ENCODE data around the gene OPA3. TPM values are rescaled to one million over a fixed set of nuclear protein-coding genes. Genes with fewer than 3 reads are reported as not detected.

Gene OPA3
- total RNA-seq, 2 experiments from 2014 or later = 5.8 to 12.0 TPM

DNA sequence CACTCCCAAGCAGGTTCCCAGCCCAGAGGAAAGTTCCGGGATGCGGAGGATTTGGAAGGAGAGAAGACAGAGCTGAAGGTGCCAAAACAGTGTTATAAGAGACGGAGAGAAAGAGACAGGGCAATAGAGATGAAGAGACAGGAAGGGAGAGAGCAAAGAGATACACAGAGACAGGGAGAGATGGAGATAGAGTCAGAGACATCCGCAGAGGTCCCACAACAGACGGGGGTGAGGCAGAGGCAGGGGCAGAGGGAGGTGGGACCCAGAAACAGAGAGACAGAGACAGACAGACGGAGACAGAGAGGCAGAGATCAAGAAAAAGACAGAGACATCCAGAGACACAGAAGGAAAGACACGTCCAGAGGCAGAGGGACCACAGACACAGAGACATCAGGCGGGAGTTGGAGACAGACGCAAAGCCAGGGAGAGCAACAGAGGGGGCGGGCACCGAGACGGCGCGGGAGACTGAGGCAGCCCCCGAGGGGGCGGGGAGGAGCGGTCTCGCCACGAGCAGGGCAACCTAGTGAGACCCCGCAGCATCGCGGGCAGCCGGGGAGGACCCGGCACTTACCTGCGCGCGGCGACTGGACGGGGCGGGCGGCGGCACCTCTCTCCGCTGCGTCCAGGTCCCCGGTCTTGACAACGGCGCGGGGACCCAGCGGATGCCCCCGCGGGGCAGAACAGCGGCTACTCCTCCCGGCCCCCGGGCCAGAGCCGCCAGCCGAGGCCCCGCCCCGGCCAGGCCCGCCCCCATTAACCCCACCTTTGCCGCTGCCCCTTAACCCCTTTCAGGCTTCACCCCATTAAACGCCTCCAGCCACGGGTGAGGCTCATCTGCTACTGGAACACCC is 17.1 kb upstream of the OPA3 start, which contains the start of gene GPR4:
Gene GPR4 (minus strand): TSS at position 689 of the 851 bp plus-strand sequence. CDS start 10,346 bp downstream, outside the sequence.
- no peak within 1 kb of the TSS for H3K4me3 ChIP-seq (ENCODE audit: low read depth, low read length, poor library complexity, severe bottlenecking)
- H3K4me2 ChIP-seq (ENCODE audit: low read length) = no peak within 1 kb of the TSS
- no peaks in the 10 kb centered on the region for H3K9me3 ChIP-seq (ENCODE audit: low read length)
- H2AFZ ChIP-seq (ENCODE audit: low read length) = no peak within 1 kb of the TSS
- no peak for TF ChIP-seq EZH2phosphoT487 (IDR thresholded peaks at IDR 0.05; ENCODE audit: borderline replicate concordance, low read depth, low read length)
- no peak for TF ChIP-seq CTCF (conservative IDR thresholded peaks at IDR 0.05; ENCODE audit: low read length)
- H3K79me2 ChIP-seq (ENCODE audit: insufficient read depth, low read depth, low read length) = no peaks in the 10 kb centered on the region
- H3K9me2 ChIP-seq (ENCODE audit: insufficient read depth, low read length) = no peaks in the 10 kb centered on the region
- no TSS peak for BruUV-seq (replicated peaks)
- intact Hi-C loops (cut with micrococcal nuclease; ENCODE audit: unreplicated experiment) = no loop called here
- H3K36me3 ChIP-seq (ENCODE audit: insufficient read depth, low read length) = no peaks in the 10 kb centered on the region
- DNase-seq (ENCODE audit: low spot score) = no peak
- ChIA-PET POLR2A (no interaction called here), CTCF (ENCODE audit: unreplicated experiment) (no interaction called here)
- peaks cover 19% of the 10 kb centered on the region for H3K4me1 ChIP-seq (ENCODE audit: insufficient read depth, low read length, poor library complexity, severe bottlenecking)
- H3K27ac ChIP-seq (ENCODE audit: low read depth, low read length, poor library complexity, severe bottlenecking) = no peak within 1 kb of the TSS
- H4K20me1 ChIP-seq (ENCODE audit: insufficient read depth, low read length) = no peaks in the 10 kb centered on the region

DNA sequence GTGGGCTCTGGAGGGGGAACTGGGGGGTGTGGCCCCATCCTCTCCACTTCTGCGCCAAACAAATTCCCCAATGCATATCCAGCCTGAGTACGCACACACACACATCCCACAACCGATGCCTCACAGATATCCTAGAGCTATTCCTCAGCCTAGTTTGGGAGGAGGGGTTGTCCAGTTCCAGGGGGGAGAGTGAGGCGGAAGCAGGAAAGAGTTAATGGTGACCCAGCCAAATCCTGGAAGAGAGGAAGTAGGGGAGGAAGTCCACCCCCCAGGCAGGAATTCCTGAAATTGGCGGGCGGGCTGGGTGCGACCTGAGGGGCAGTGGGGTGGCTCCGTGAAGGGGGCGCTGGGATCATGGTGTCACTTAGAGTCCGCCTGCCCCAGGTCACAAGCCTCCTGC is 16.5 kb upstream of the OPA3 start:
- H3K79me2 ChIP-seq (ENCODE audit: insufficient read depth, low read depth, low read length) = no peaks in the 10 kb centered on the region
- peaks cover 19% of the 10 kb centered on the region for H3K4me1 ChIP-seq (ENCODE audit: insufficient read depth, low read length, poor library complexity, severe bottlenecking)
- no peaks in the 10 kb centered on the region for H3K9me3 ChIP-seq (ENCODE audit: low read length)
- H2AFZ ChIP-seq (ENCODE audit: low read length) = no peak overlapping the region
- H3K27ac ChIP-seq (ENCODE audit: low read depth, low read length, poor library complexity, severe bottlenecking) = no peak overlapping the region
- no peaks in the 10 kb centered on the region for H3K9me2 ChIP-seq (ENCODE audit: insufficient read depth, low read length)
- CTCF ChIA-PET (ENCODE audit: unreplicated experiment) = no interaction called here
- no peaks in the 10 kb centered on the region for H4K20me1 ChIP-seq (ENCODE audit: insufficient read depth, low read length)
- H3K36me3 ChIP-seq (ENCODE audit: insufficient read depth, low read length) = no peaks in the 10 kb centered on the region
- H3K4me2 ChIP-seq (ENCODE audit: low read length) = no peak overlapping the region
- no peak for DNase-seq (ENCODE audit: low spot score)
- intact Hi-C loops (cut with micrococcal nuclease; ENCODE audit: unreplicated experiment) = no loop called here
- TF ChIP-seq EZH2phosphoT487 (IDR thresholded peaks at IDR 0.05; ENCODE audit: borderline replicate concordance, low read depth, low read length) (no peak), CTCF (conservative IDR thresholded peaks at IDR 0.05; ENCODE audit: low read length) (no peak)
- no peak overlapping the region for H3K4me3 ChIP-seq (ENCODE audit: low read depth, low read length, poor library complexity, severe bottlenecking)
- no TSS peak for BruUV-seq (replicated peaks)
- POLR2A ChIA-PET = no interaction called here

DNA sequence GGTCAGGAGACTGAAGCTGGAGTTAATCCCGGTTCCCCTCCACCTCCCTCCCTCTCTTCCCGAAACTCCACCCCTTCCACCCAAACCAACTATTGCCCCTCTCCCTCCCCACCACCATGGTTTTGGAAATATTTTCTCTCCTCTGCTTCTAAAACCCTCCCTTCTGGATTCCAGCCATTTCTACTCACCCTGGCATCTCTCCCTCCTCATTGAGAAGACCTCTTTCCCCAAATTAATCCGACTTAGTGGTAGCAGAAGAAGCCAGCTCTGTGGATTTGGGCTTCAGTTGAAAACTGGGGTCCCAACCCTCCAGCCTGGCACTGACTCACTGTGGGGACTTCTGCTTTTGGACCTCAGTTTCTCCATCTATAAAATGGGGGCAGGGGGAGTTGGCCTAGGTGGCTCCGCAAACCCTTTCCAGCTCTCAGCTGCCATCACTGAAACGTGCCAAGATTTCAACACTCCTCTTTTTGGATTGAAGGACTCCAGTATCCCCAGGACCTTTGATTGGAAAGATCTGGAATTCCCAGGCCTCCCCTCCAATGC is 15.8 kb upstream of the OPA3 start:
- CTCF ChIA-PET (ENCODE audit: unreplicated experiment) = no interaction called here
- no peak overlapping the region for H3K4me2 ChIP-seq (ENCODE audit: low read length)
- no peaks in the 10 kb centered on the region for H3K9me2 ChIP-seq (ENCODE audit: insufficient read depth, low read length)
- intact Hi-C loops (cut with micrococcal nuclease; ENCODE audit: unreplicated experiment) = no loop called here
- H3K4me3 ChIP-seq (ENCODE audit: low read depth, low read length, poor library complexity, severe bottlenecking) = no peak overlapping the region
- H3K9me3 ChIP-seq (ENCODE audit: low read length) = no peaks in the 10 kb centered on the region
- H3K79me2 ChIP-seq (ENCODE audit: insufficient read depth, low read depth, low read length) = no peaks in the 10 kb centered on the region
- no TSS peak for BruUV-seq (replicated peaks)
- H3K4me1 ChIP-seq (ENCODE audit: insufficient read depth, low read length, poor library complexity, severe bottlenecking) = peaks cover 19% of the 10 kb centered on the region
- H3K27ac ChIP-seq (ENCODE audit: low read depth, low read length, poor library complexity, severe bottlenecking) = no peak overlapping the region
- H2AFZ ChIP-seq (ENCODE audit: low read length) = no peak overlapping the region
- H3K36me3 ChIP-seq (ENCODE audit: insufficient read depth, low read length) = no peaks in the 10 kb centered on the region
- no peaks in the 10 kb centered on the region for H4K20me1 ChIP-seq (ENCODE audit: insufficient read depth, low read length)
- POLR2A ChIA-PET = interaction anchor here (0.6 kb wide), 1 partner anchor 14 kb away, joined by 3 read pairs; no protein-coding TSS in a partner anchor
- no peak for TF ChIP-seq CTCF (conservative IDR thresholded peaks at IDR 0.05; ENCODE audit: low read length)
- no peak for TF ChIP-seq EZH2phosphoT487 (IDR thresholded peaks at IDR 0.05; ENCODE audit: borderline replicate concordance, low read depth, low read length)
- DNase-seq (ENCODE audit: low spot score) = no peak
